ENCODE results near the gene TTC7B.

The TTC7B gene

DNA sequence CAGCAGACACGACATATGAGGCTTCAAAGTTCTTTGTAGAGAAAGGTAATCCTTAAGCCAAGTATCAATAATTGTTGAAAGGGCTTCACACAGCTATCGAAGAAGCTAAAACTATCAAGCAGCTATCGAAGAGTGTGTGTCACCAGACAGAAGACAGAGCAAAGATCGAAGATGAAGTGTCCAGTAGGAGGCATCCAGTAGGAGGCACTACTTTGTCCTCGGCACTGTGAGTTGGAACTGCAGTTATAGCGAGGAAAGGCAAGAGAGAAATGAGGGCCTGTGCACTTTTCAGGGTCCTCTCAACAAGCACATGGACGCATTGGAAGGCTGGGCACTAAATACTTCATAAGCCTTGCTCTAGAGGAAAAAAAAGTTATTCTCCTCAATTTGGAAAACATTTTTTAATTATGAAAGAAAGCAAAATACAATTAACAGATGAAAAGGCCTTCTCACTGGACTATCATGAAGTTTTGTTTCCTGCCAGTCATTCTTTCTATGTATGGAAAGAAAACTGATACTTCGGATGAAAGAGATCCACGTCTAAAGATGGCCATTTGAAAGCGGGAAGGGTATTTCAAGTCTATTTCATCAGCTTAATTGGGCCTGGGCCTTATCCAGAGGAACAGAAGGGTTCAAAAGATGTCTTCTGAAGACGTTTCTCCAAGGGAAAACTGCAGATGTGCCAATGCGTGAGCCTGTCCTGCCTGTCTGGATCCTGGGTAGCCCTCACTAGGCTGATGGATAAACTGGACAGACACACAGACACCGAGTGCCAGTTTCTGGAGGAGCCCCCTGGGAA, 244.9 kb downstream of the TTC7B start:
- DNase-seq: no peak

DNA sequence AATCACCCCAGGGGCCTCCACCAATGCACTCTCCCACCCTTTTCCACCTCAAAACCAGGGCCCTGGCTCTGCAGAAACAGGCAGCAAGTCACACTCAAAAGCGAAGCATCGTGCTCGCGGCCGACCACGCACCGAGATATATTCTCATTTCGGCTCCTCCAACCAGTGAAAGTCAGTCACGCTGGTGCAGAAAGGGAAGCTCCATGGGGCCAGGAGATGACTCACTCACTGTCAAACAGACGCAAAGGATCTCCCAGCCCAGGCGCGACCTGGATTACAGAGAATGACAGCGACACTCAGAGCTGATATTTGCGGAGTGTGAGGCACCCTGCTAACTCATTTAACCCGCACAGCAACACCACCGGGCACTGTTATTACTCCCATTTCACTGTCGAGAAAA, 245.8 kb downstream of the TTC7B start:
- no peak for DNase-seq

DNA sequence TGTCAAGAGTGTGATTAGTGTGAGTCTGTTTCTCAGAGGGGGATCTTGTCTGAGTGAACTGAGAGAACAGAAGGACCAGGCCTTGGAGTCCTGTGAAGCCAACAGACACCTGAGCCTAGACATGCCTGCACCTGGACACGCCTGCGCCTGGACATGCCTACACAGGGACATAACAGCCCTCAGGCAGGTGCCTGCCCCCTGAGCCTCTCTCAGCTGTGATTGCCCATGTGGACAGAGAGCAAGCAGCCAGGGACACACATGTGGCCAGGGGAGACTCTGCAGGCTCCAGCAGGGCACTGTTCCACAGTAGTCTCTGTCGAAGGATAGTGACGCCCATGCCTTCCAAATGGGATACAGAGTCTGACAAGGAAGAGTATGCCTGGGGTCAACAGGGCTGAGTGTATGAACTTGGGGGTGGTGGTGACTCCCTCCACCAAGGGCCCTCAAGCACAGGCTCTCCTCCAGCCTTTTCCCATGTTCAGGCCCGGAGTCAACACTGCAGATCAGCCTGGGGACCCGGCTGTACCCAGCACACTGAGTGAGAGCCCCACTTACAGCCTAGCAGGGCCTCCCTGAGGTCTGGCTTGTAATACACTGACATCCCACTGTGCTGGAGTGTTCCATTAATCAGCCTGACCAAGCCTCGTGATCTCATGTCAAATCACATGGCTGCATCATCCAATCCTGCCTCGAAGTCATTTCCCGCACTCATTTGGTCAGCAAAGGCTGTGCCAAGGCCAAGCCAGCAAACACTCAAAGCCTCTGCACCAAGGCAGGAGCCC, 246.4 kb downstream of the TTC7B start:
- DNase-seq: no peak

DNA sequence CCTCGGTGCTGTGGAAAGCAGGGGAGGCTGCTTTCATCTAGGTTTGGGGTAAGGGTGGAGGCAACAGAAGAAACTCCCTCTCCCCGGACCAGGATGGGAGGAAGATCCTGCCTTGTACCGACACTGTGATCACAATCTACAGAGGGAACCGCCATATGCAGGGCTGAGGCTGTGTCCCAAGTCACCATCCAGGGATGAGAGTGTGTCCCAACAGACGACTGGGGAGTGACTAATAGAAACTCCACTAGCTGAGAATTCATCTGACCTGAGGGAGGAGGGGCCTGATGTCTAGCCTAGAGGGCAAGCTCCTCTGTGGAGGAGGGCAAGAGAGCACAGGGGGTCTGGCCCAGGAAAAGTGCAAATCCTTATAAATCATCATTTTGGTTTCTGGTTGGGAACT, 247.0 kb downstream of the TTC7B start:
- no peak for DNase-seq

DNA sequence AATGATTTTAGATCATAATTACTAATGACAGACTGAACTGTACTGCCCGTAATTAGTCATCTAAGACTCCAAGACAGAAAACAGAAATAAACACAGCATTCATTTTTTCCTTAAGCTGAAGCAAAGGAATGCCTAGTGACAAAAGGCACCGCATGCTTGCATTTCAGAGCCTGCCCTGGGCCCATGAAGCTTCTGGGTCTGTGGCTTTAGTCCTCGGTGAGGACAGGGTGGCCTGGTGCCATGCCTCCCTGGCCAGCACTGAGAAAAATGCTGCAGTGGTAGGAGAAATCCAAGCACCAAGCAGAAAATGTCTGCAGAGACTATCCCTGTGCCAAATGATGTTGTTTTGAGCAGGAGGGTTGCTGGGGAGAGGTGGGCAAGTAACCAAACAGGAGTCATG, 247.8 kb downstream of the TTC7B start:
- no peak for DNase-seq

DNA sequence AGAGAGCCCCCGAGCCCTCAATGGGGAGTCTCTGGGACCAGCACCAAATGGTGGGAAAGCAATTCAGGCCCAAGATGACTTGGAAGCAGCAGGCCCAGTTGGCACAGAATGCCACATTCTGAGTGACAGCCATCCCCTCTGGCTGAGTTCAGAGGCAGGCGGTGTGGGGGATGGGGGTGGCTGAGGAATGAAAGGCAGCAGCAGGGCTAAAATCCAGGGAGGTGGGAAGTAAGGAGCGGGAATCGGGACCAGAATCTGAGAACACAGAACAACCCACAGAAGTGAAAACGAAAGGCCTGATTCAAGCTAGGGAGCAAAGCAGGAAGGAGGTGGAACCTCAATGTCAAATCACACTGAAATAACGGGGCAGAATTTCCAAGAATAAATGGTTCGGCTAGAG, 248.2 kb downstream of the TTC7B start:
- DNase-seq: no peak

DNA sequence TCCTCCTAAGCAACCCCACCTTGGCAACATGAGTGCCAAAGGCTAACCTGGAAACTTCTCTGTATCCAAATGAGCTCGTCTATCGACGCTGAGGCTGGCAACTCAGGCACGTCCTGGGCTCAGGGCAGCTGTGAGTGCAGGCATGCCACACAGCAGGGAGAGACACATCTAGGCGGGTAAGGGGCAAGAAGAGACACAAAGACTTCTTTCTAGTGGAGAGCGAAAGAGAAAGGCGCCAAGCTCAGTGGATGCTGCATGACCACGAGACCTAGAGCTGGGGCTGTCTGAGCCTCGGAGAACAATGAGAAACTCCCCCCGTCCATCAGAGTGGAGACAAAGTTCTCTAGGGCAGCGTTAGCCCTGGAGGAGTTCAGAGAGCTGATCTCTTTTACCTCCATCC, 249.0 kb downstream of the TTC7B start:
- DNase-seq: no peak

DNA sequence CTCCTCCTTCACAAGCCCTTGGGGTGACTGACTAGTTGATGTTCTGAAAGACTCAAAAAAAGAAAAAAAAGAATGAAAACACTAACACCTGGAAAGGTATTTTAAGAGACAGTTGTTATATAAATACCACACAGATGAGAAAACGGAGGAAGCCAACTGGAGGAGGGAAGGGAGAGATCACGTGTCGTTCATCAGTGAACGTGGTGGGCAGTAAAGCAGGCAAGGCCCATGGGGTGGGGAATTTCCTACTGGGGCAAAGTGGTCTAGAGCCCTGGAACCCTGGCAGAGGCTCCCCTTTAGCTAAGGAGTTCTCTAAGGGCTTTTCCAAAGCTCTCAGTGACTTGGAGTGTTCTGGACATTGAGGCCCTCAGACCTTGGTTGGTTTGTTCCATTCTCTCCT, 249.7 kb downstream of the TTC7B start:
- no peak for DNase-seq

DNA sequence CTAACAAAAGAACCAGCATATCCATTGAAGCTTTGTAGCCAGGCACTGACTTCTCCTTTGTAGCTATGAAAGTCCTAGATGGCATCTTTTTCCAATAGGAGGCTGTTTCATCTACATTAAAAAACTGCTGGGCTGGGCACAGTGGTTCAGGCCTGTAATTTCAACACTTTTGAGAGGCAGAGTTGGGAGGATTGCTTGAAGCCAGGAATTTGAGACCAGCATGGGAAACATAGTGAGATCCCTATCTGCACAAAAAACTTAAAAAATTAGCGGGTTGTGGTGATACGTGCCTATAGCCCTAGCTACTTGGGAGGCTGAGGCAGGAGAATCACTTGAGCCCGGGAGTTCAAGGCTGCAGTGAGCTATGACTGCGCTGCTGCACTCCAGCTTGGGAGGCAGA, 251.7 kb downstream of the TTC7B start:
- no peak for DNase-seq

DNA sequence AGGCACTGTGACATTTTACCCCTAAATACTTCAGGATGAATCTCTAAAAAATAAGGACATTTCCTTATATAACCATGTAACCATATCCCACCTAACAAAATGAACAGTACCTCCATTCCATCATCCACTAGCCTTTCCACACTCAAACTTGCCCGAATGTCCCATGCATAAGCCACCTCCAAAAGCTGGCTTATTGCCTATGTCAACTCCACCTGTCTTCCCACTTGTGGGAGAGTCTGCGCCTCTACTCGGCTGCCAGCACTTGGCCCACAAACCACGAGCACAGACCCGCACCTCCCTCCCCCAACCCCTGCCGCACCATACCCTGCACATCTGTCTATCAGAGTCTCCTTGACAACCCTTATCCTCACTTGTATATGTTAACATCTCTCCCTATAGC, 253.6 kb downstream of the TTC7B start:
- DNase-seq: no peak

DNA sequence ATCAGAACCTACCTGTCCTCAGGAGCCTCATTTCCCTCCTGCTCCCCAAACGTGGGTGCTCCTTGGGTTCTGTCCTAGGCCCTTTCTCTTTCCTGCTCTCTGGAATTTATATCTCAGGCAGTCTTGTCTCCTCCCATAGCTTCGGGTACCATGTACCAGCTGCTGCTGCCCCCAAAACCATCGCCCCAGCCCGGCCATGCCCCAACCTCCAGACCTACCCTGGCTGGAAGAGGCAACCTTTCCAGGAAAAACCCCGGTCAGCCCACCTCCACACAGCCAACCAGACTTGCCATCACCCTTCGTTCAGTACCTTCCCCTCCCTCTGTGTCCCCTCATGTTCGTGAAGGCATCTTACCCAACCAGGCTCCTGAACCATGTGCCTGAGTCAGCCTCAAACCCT, 254.3 kb downstream of the TTC7B start:
- DNase-seq: no peak

DNA sequence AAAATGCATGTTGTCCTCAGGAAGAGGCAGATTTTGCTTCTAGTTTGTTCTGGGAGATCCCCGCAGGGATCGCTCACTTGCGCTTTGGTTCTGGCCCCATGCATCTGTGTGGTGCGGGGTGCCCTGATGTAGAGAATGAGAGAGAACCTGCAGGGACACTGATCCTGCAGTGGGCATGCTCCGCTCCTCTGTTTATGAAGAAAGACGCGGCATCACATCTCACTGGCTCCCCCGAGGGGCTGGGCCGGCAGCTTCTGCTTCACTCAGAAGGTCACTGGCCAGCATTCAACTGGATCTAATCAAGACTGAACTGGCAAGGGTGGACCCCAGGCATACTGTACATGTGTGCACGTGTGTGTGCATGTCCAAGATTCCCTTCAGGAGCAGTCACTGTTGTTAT, 255.2 kb downstream of the TTC7B start:
- no peak for DNase-seq

DNA sequence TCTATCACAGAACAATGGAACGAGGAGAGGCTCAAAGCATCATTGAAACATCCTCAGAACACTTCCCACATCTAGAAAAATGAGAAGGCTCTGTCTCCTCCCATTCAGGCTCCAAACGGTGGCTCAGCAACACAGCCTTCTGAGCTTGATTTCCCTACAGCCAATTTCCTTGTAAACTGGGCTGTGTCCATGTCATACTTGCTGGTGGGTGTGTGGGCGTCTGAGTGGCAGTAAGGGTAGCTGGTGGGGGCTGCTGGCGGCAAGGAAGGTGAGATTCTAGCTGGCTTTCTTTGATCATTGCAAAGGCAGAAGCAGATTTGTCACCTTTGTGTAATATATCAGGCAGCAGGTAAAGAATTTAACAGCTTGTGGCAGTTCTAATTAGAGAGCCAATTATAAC, 255.7 kb downstream of the TTC7B start:
- DNase-seq: no peak

DNA sequence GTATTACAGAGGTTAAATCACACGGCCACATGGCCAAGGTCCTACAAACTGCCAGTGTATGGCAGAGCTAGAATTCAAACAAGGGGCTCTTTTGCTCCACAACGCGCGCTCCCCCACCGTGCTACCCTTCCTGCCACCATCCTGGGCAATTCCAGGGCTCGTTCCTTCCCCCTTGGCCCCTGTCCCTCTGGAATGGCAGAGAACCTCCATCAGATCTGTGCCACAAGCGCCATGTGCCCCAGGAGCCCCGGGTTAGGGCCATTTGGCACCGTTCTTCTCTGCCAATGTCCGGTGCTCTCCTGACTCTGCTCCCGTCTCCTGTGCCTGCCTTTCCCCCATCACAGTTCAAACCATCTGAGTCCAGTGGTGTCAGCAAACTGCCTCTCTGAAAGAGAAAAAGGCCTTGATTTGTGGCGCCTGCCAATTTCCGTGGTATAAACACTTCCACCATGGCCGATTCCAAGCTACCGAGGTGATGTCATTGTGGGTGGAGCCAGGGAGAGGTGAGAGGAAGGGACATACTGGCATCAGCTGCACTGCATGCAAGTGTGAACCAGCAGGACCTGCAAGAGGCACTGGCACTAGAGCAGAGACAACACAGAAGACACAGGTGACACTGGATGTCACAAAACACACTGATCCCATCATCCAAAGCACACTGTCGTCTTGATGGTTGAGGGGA, 256.3 kb downstream of the TTC7B start:
- DNase-seq: no peak

DNA sequence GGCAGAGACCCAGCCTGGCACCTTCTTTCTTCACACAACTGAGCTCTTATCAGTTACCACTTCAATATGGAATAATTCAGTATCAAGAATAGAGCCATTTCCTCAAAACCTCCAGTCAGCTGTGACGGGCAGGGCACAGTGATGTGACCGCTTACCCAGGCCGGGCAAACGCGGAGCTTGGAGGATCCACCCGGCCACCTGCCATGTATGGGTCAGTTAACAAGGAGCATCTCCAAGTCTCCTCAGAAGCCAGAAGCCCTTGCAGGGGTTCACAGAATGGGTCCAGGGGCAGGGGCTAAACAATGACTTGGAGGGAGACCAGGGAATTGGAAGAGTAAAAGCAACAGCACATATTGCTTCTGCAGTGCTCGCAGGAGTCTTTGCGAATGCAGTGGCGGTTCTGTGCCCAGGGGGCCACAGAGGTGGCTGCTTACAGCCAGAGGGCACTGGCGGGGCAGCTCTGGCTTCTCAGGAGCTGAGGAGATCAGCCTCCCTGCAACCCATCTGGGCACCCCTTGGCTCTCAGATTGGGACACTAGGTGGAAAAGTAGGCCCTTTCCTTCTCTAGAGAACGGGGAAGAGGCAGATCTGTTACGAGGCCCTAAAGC, 257.1 kb downstream of the TTC7B start:
- DNase-seq: no peak

DNA sequence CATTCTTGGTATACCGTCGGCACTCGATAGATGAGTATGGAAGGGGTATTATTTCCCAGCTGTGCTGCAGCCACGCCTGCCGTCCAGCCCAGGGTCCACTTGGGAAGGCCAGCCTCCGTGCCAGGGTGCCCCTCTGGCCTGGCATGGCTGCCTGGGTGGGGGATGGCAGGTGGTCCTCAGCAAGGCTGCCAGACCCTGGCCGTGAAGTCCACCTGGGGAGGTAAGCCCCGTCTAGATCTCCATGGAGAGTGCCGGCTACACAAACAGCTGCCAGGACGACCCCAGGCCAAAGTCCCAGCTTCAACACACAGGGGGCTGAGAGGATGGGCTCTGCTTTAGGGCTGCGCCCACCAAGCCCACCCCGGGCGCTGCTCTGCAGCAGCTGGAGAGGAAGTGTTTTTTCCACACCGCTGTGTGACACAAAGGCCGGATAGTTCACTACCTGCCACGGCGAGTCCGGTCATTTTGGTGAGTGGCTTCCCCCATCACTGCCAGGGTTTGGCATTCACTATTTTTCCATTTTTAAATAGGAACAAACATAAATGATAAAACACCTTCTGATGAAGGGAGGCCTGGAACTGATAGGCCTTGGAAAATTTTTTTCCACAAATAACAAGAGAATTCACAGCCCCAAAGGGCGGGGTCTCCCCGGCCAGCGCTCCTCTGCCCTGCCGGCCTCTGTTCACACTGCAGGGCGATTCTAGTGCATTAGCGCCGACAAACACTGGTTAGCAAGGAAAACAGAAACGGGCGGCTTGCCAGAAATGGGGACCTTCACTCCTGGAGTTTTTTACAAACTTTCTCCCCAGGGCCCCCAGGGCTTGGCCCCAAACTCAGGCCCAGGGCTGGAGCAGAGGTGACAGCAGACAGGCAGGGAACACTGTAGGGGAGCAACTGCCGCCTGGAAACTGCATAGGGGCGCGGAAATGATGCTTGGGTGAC, 257.9 kb downstream of the TTC7B start:
- no peak for DNase-seq

DNA sequence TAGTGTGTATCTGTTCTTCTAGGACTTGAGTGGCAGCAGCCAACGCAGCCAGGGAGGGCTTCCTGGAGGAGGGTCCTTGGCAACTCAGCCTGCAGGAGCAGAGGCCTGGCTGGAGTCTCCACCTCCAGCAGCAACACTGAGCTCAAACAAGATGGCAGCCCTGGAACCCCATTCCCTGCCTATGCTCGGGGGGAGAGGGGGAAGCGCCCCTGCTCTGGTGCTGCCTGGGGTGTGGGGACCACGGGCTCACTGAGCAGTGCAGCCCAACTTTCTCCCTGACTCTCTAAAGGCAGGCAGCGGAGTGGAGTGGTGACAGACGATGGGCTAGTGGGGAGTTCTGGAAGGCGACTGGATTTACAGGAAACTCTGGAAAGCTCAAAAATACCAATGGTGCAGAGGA, 258.7 kb downstream of the TTC7B start:
- no peak for DNase-seq

DNA sequence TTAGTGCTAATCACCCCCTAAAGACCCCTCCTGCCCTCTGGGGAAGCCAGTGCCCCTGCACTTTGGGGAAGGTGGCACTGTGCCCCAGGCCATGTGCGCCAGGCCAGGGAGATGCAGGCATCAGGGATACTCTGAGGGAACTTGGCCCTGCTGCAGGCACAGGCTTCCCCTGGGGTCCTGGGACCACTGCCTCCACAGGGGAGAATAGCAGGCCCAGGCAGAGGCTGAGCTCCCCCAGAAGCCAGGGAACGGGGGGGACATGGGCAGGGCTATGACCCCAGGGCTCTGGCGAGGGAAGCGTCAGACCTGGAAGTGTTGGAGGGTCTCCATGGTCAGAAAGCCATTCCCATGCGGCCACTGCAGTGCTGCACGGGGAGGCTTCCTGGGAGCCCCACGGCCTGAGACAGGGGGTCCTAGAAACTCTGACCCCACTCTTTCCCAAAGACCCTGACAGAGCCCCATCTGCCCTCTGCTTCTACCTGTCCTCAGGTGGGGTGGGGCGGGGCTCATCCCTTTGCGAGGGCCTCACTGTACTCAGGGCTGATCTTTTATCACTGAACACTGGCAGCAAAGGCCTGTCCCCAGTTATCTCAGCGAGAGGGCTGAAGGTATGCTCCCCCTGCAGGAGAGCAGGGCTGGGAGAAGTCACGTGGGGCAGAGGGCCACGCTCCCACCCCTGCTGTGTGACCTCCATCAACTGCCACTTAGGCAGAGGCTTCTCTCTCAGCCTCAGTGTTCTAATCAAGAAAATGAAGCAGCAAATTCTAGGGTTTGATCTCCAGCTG, 259.4 kb downstream of the TTC7B start:
- DNase-seq: no peak

DNA sequence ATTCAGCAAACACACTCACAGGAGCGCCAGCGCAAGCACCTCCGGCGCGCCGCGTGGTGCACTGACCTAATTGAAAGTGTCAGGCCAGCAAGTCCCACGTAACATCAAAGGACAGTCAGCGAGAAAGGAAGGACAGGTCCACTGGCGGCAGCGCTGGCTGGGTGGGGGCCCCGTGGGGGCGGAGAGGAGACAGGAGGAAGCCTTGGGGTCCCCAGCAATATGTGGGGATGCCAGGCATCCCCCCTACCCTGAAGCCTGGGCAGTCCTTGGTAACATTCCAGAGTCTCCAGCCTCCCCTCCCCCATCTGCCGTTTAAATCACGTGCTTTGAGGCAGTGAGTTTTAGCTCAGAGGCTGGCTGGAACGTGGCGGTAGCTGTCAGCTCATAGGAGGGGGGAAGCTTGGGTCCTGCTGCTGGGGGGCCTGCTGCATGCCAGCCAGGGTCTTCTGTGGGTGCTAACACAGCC, 260.2 kb downstream of the TTC7B start:
- no peak for DNase-seq

DNA sequence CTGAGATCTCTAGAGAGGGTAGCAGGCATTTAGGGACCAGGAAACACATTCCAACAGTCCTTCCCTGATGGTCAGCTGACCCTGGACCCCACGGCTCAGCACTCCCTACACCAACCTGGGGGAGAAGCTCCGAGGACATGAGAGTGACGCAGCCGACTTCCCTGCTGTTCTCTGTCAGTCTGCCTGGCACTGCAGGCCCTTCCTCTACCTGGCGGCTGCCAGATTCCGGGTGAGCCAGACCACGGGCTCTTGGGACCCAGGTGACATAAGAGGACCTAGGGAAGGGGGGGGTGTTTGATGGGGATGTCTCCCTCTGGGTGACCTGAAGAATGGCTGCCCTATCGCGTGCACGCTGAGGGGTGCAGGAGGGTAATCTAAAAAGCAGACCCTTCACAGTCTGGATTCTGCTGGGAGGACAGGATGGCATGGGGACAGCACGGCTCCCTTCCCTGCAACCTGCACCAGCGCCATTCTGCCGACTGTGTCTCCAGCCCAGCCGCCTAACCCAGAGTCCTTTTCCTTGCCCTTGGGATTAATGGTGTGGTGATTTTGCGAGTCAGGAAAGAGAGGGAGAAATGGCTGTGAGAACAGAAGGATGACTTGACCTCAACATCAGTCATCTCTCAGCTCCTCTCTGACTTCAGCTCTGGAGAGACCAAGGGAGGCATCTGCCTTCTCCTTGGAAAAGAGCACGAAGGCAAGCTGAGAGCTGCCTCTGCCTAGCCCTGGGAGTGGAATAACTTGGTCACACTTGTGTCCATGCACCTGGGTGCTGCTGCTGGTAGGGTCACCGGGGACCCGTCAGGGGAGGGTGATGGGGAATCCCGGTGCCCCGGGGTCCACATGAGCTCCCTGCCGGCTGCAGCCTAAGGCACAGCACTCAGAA, 260.9 kb downstream of the TTC7B start:
- no peak for DNase-seq
